Measurements from ENCODE around the gene FN1.
A peak's percentile ranks its signal among the peaks of the same experiment; 100 is the strongest.

Gene FN1

GRCh38 chr2:215431778-215432758 lies 3.8 kb downstream of the FN1 start:
- ChIA-PET POLR2A (interaction anchor here (0.7 to 3.7 kb wide), 15 partner anchors 9 to 486 kb away, joined by 3 to 32 read pairs (median 4); no protein-coding TSS in a partner anchor), CTCF (interaction anchor here (1.2 to 3.1 kb wide), 4 partner anchors 204 to 488 kb away, joined by 3 to 21 read pairs (median 10); no protein-coding TSS in a partner anchor)
- no peak for TF ChIP-seq CTCF (IDR thresholded peaks at IDR 0.05; ENCODE audit: insufficient read depth, low read length, missing control alignments)
- H3K4me3 ChIP-seq (ENCODE audit: low read depth, low read length), result peak overlapping the region; percentile 91
- no peak for DNase-seq (ENCODE audit: low read depth, low spot score)

GRCh38 chr2:215431290-215431689 lies 4.6 kb downstream of the FN1 start:
- no peak for TF ChIP-seq CTCF (IDR thresholded peaks at IDR 0.05; ENCODE audit: insufficient read depth, low read length, missing control alignments)
- DNase-seq (ENCODE audit: low read depth, low spot score), result no peak
- ChIA-PET POLR2A (interaction anchor here (0.7 to 3.7 kb wide), 24 partner anchors 8 to 487 kb away, joined by 3 to 32 read pairs (median 3); no protein-coding TSS in a partner anchor), CTCF (interaction anchor here (0.9 to 3.1 kb wide), 4 partner anchors 96 to 489 kb away, joined by 3 to 21 read pairs (median 6); no protein-coding TSS in a partner anchor)
- peak overlapping the region; percentile 91 for H3K4me3 ChIP-seq (ENCODE audit: low read depth, low read length)

- CTCF ChIA-PET, result interaction anchor here (0.9 to 3.1 kb wide), 5 partner anchors 9 to 489 kb away, joined by 3 to 21 read pairs (median 5); no protein-coding TSS in a partner anchor
- no peak for TF ChIP-seq CTCF (IDR thresholded peaks at IDR 0.05; ENCODE audit: insufficient read depth, low read length, missing control alignments)
- POLR2A ChIA-PET, result interaction anchor here (0.7 to 3.7 kb wide), 24 partner anchors 7 to 488 kb away, joined by 3 to 32 read pairs (median 3); no protein-coding TSS in a partner anchor
- H3K4me3 ChIP-seq (ENCODE audit: low read depth, low read length), result peak overlapping the region; percentile 91
- peak; percentile 59 for DNase-seq (ENCODE audit: low read depth, low spot score)
These were observed 5.2 kb downstream of the FN1 start for GRCh38 chr2:215430528-215431187.

- CTCF ChIA-PET, result interaction anchor here (1.6 to 3.1 kb wide), 2 partner anchors 8 to 490 kb away, joined by 5 to 21 read pairs; no protein-coding TSS in a partner anchor
- H3K4me3 ChIP-seq (ENCODE audit: low read depth, low read length), result peak overlapping the region; percentile 12
- no peak for TF ChIP-seq CTCF (IDR thresholded peaks at IDR 0.05; ENCODE audit: insufficient read depth, low read length, missing control alignments)
- POLR2A ChIA-PET, result interaction anchor here (0.7 to 1.8 kb wide), 6 partner anchors 11 to 500 kb away, joined by 3 to 9 read pairs (median 4); no protein-coding TSS in a partner anchor
- no peak for DNase-seq (ENCODE audit: low read depth, low spot score)
These were observed 6.4 kb downstream of the FN1 start for GRCh38 chr2:215429424-215429823.

- DNase-seq (ENCODE audit: low read depth, low spot score), result no peak
- no peak for TF ChIP-seq CTCF (IDR thresholded peaks at IDR 0.05; ENCODE audit: insufficient read depth, low read length, missing control alignments)
- ChIA-PET CTCF (no interaction called here), POLR2A (interaction anchor here (0.8 to 1.5 kb wide), 3 partner anchors 12 to 501 kb away, joined by 3 to 4 read pairs (median 3); no protein-coding TSS in a partner anchor)
- H3K4me3 ChIP-seq (ENCODE audit: low read depth, low read length), result peak overlapping the region; percentile 7
These were observed 7.6 kb downstream of the FN1 start for GRCh38 chr2:215428060-215428910.

Measured in AG04449 (cell line).